Tibial nerve (tissue), 4 donors: Measurements from ENCODE around the gene TUBB1. TPM values are rescaled to one million over a fixed set of nuclear protein-coding genes. Genes with fewer than 3 reads are reported as not detected.

Experiments
- DNase-seq, 2 donors: peaks; one replicate each; pipeline ENCODE4 v3.0.0-alpha.2; 2019; ENCODE audit warnings: low spot score in 2 of 2
- H3K27ac ChIP-seq, 4 donors: fragments of 200-600 bp; sonication (generic) in 3 of 4; one replicate each; pipeline ENCODE4 v1.5.1; 2017 to 2019; ENCODE audit warnings: mild to moderate bottlenecking in 1 of 4
- H3K27me3 ChIP-seq, 2 donors: fragments of 200-600 bp; sonication (generic) in 1 of 2; one replicate each; pipeline versions ENCODE4 v1.5.1 to v1.6.0; 2017 to 2019
- H3K36me3 ChIP-seq, 3 donors: fragments of 200-600 bp; sonication (generic); one replicate each; pipeline ENCODE4 v1.5.1; 2018 to 2019
- H3K4me1 ChIP-seq, 4 donors: fragments of 200-600 bp; sonication (generic) in 3 of 4; one replicate each; pipeline ENCODE4 v1.5.1; 2017 to 2019
- H3K4me3 ChIP-seq, 4 donors: fragments of 200-600 bp; sonication (generic) in 3 of 4; one replicate each; pipeline ENCODE4 v1.5.1; 2017 to 2019; ENCODE audit warnings: mild to moderate bottlenecking in 1 of 4, moderate library complexity in 1 of 4
- H3K9me3 ChIP-seq, 4 donors: fragments of 200-600 bp; sonication (generic) in 3 of 4; one replicate each; pipeline ENCODE4 v1.5.1; 2017 to 2019
- CTCF ChIP-seq, 5 experiments: fragments of 200-600 bp in 3 of 5; fragments of 450-650 bp in 2 of 5; sonication (generic) in 3 of 5; IDR thresholded peaks; one replicate each; pipeline ENCODE4 v1.5.1; 2016 to 2019; ENCODE audit warnings: antibody characterized with exemption in 5 of 5, mild to moderate bottlenecking in 3 of 5, moderate library complexity in 2 of 5
- EP300 ChIP-seq, 2 donors: sonication (generic); formaldehyde crosslinking; IDR thresholded peaks; one replicate each; pipeline ENCODE4 v1.6.1; 2017; ENCODE audit warnings: antibody characterized with exemption in 2 of 2, mild to moderate bottlenecking in 1 of 2
- POLR2A ChIP-seq, 2 donors: fragments of 450-650 bp; IDR thresholded peaks; one replicate each; pipeline ENCODE4 v1.6.1; 2017; ENCODE audit warnings: antibody characterized with exemption in 2 of 2, mild to moderate bottlenecking in 2 of 2, moderate library complexity in 2 of 2
- WGBS, 2 donors: methylation state at CpG; one replicate each; pipeline ENCODE4 v1.1.5; 2018; 5-methylcytosine and 5-hydroxymethylcytosine counted together
- total RNA-seq, 4 donors: library from RNA; depleted of rRNA; stranded (reverse); fragments of >200 nt; gene quantifications; one replicate each; pipeline ENCODE4 v1.1.0, GENCODE V29; 2016

The TUBB1 gene
- total RNA-seq, 4 donors from 2014 or later: 0.21 to 0.60 (median 0.59) TPM; not detected in 1

- no peak overlapping the region for H3K27ac ChIP-seq
- no peak for TF ChIP-seq POLR2A (IDR thresholded peaks at IDR 0.05)
- TF ChIP-seq CTCF (IDR thresholded peaks at IDR 0.05): no peak
- TF ChIP-seq EP300 (IDR thresholded peaks at IDR 0.05): no peak
- 48 to 52% methylated on average over 4 of the region's 4 CpGs for WGBS, 2 donors
These were observed 2.3 kb upstream of the TUBB1 start for GRCh38 chr20:59016795-59017492.

GRCh38 chr20:59017493-59018231 is 1.6 kb upstream of the TUBB1 start:
- TF ChIP-seq CTCF (IDR thresholded peaks at IDR 0.05): no peak
- TF ChIP-seq EP300 (IDR thresholded peaks at IDR 0.05): no peak
- no peak for TF ChIP-seq POLR2A (IDR thresholded peaks at IDR 0.05)
- Histone ChIP-seq H3K27me3 (no peaks in the 10 kb centered on the region), H3K36me3 (peaks cover 0 to 16% (median 0%) of the 10 kb centered on the region in 3 donors), H3K4me1 (no peaks in the 10 kb centered on the region), H3K27ac (no peak overlapping the region), H3K9me3 (no peaks in the 10 kb centered on the region), H3K4me3 (no peak overlapping the region)
- WGBS, 2 donors: 92% methylated on average over 14 to 16 of the region's 16 CpGs
- no peak for DNase-seq

More at GRCh38 chr20:59016795-59017492, 2.3 kb upstream of the TUBB1 start:
- Histone ChIP-seq H3K4me1 (no peaks in the 10 kb centered on the region), H3K4me3 (no peak overlapping the region), H3K36me3 (peaks cover 0 to 9% (median 0%) of the 10 kb centered on the region in 3 donors), H3K9me3 (no peaks in the 10 kb centered on the region), H3K27me3 (no peaks in the 10 kb centered on the region)
- no peak for DNase-seq

GRCh38 chr20:59018817-59019216 is 412 bp upstream of the TUBB1 start:
- no peak overlapping the region for H3K27ac ChIP-seq
- no peaks in the 10 kb centered on the region for H3K4me1 ChIP-seq
- H3K36me3 ChIP-seq: peaks cover 0 to 27% (median 0%) of the 10 kb centered on the region in 3 donors
- no peaks in the 10 kb centered on the region for H3K27me3 ChIP-seq
- no peak overlapping the region for H3K4me3 ChIP-seq
- WGBS, 2 donors: 95 to 98% methylated on average over 10 of the region's 10 CpGs
- H3K9me3 ChIP-seq: no peaks in the 10 kb centered on the region
- DNase-seq: no peak
- no peak for TF ChIP-seq CTCF (IDR thresholded peaks at IDR 0.05)
- no peak for TF ChIP-seq POLR2A (IDR thresholded peaks at IDR 0.05)
- no peak for TF ChIP-seq EP300 (IDR thresholded peaks at IDR 0.05)

GRCh38 chr20:59020938-59021551 is 1.8 kb downstream of the TUBB1 start:
- H3K27me3 ChIP-seq: no peaks in the 10 kb centered on the region
- WGBS, 2 donors: 52 to 57% methylated on average over 5 of the region's 5 CpGs
- no peaks in the 10 kb centered on the region for H3K9me3 ChIP-seq
- H3K4me1 ChIP-seq: peaks cover 0 to 7% (median 0%) of the 10 kb centered on the region in 4 donors
- H3K27ac ChIP-seq: no peak overlapping the region
- H3K4me3 ChIP-seq: no peak overlapping the region
- H3K36me3 ChIP-seq: peaks cover 6 to 50% (median 8%) of the 10 kb centered on the region in 3 donors
- no peak for DNase-seq
- TF ChIP-seq POLR2A (IDR thresholded peaks at IDR 0.05): no peak
- TF ChIP-seq CTCF (IDR thresholded peaks at IDR 0.05): no peak
- TF ChIP-seq EP300 (IDR thresholded peaks at IDR 0.05): no peak
